ENCODE data around the gene TSPAN9. TPM values are rescaled to one million over a fixed set of nuclear protein-coding genes. Genes with fewer than 3 reads are reported as not detected.

TSPAN9 gene
- total RNA-seq, 1 experiment from 2014 or later = 13.4 TPM

DNA sequence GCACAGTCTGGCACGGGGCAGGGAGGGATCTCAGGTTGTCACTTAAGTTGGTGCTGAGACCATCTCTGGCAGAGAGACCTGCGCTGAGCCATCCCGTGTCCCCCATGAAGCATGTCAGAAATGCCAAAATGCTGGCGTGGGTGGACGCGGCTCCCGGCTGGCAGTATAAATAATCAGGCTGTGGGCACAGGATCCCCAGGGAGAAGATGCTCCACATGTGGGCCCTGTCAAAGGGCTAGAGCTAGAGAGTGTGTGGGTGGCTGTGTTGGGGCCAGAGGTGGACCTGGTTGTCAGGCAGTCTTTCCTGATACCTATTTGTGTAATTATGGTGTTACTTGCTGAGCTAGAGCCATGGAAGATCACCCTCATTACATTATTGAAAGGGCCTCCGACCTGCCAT is 189.5 kb downstream of the TSPAN9 start:
- TF ChIP-seq, protein P1, sequence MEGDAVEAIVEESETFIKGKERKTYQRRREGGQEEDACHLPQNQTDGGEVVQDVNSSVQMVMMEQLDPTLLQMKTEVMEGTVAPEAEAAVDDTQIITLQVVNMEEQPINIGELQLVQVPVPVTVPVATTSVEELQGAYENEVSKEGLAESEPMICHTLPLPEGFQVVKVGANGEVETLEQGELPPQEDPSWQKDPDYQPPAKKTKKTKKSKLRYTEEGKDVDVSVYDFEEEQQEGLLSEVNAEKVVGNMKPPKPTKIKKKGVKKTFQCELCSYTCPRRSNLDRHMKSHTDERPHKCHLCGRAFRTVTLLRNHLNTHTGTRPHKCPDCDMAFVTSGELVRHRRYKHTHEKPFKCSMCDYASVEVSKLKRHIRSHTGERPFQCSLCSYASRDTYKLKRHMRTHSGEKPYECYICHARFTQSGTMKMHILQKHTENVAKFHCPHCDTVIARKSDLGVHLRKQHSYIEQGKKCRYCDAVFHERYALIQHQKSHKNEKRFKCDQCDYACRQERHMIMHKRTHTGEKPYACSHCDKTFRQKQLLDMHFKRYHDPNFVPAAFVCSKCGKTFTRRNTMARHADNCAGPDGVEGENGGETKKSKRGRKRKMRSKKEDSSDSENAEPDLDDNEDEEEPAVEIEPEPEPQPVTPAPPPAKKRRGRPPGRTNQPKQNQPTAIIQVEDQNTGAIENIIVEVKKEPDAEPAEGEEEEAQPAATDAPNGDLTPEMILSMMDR (IDR thresholded peaks at IDR 0.05; ENCODE audit: unreplicated experiment) = no peak
- intact Hi-C loops (cut with micrococcal nuclease) = no loop called here
- Mint-ChIP-seq H3K4me1 (ENCODE audit: insufficient read depth, unreplicated experiment) (no peaks in the 10 kb centered on the region), H3K27ac (ENCODE audit: low read depth, unreplicated experiment) (no peak overlapping the region), H3K9me3 (ENCODE audit: unreplicated experiment) (no peaks in the 10 kb centered on the region), H3K4me3 (ENCODE audit: unreplicated experiment) (no peak overlapping the region), H3K36me3 (ENCODE audit: insufficient read depth, unreplicated experiment) (peaks cover 19% of the 10 kb centered on the region), H3K27me3 (ENCODE audit: insufficient read depth, unreplicated experiment) (no peaks in the 10 kb centered on the region)
- no peak for DNase-seq (ENCODE audit: unreplicated experiment)
- no TSS peak for BruUV-seq (replicated peaks)
- CTCF ChIA-PET = interaction anchor here (1.0 to 1.5 kb wide), 4 partner anchors 9 to 537 kb away, joined by 3 to 7 read pairs (median 4); no protein-coding TSS in a partner anchor
- POLR2A ChIA-PET = no interaction called here

DNA sequence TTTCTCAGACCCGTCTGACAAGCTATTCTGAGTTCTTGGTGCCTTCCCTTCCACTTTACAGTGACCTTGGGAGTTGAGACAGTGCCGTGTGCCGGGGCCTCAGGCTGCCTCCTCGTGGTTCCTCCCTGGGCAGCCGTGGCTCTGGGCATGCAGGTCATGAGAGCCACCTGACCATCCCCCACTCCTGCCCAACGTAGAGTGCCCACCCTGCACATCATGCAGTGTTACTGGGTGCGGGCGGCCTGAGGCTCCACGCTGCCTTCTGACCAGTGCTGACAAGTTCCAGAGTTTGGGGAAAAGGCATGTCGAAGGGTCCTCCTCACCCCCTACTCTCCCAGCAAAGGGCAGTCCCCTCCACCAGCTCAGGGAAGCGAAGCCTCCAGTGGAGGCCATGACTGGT is 190.5 kb downstream of the TSPAN9 start:
- no peaks in the 10 kb centered on the region for H3K27me3 Mint-ChIP-seq (ENCODE audit: insufficient read depth, unreplicated experiment)
- intact Hi-C loops (cut with micrococcal nuclease) = no loop called here
- POLR2A ChIA-PET = no interaction called here
- CTCF ChIA-PET = interaction anchor here (1.0 to 1.4 kb wide), 3 partner anchors 8 to 138 kb away, joined by 3 to 7 read pairs (median 4); no protein-coding TSS in a partner anchor
- no peak overlapping the region for H3K27ac Mint-ChIP-seq (ENCODE audit: low read depth, unreplicated experiment)
- H3K4me1 Mint-ChIP-seq (ENCODE audit: insufficient read depth, unreplicated experiment) = no peaks in the 10 kb centered on the region
- DNase-seq (ENCODE audit: unreplicated experiment) = no peak
- BruUV-seq (replicated peaks) = no TSS peak
- no peaks in the 10 kb centered on the region for H3K9me3 Mint-ChIP-seq (ENCODE audit: unreplicated experiment)
- TF ChIP-seq, protein P1 (IDR thresholded peaks at IDR 0.05; ENCODE audit: unreplicated experiment) = no peak
- H3K4me3 Mint-ChIP-seq (ENCODE audit: unreplicated experiment) = no peak overlapping the region
- peaks cover 19% of the 10 kb centered on the region for H3K36me3 Mint-ChIP-seq (ENCODE audit: insufficient read depth, unreplicated experiment)

DNA sequence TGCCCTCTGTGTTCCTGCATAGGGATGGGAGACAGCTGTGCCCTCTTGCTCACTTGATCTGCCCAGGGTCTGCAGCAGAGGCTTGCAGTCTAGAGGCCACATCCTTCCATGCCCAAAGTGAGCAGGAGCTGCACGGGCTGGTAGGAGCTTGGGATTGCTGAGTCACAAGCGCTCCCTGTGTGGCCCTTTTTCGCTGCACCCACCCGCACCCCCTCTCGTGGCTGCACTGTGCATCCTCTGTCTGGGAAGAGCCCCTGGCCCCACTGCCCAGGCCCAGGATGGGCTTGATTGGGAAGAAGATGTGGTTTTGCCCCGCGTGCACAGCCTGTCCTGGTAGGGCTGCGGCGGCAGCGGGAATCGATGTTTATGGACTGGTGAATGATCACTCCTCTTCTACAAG is 192.4 kb downstream of the TSPAN9 start:
- no TSS peak for BruUV-seq (replicated peaks)
- DNase-seq (ENCODE audit: unreplicated experiment) = no peak
- intact Hi-C loops (cut with micrococcal nuclease) = no loop called here
- Mint-ChIP-seq H3K9me3 (ENCODE audit: unreplicated experiment) (no peaks in the 10 kb centered on the region), H3K27me3 (ENCODE audit: insufficient read depth, unreplicated experiment) (no peaks in the 10 kb centered on the region), H3K36me3 (ENCODE audit: insufficient read depth, unreplicated experiment) (peaks cover 12% of the 10 kb centered on the region), H3K27ac (ENCODE audit: low read depth, unreplicated experiment) (no peak overlapping the region), H3K4me3 (ENCODE audit: unreplicated experiment) (no peak overlapping the region), H3K4me1 (ENCODE audit: insufficient read depth, unreplicated experiment) (peaks cover 9% of the 10 kb centered on the region)
- TF ChIP-seq, protein P1 (IDR thresholded peaks at IDR 0.05; ENCODE audit: unreplicated experiment) = no peak
- CTCF ChIA-PET = interaction anchor here (0.6 to 12.0 kb wide), 2 partner anchors 133 to 377 kb away, joined by 3 to 248 read pairs; no protein-coding TSS in a partner anchor
- POLR2A ChIA-PET = no interaction called here

DNA sequence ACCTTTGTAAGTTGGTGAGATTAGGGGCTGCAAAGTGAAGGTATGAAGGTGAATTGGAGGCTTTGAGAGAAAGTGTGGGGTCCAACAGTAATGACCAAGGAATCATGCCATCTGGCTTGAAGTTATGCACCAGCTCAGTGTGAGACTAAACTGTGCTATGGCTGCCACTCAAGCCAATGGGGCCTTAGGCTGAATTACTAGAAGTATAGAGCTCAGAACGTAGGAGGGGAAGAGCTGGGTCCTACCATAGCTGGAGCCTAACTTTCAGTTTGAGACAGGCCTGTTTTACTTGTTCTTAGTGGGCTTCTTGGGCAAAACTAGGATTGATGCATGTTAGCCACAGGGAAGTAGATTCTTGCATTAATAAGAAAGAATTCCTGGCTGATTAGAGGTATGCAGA is 194.0 kb downstream of the TSPAN9 start:
- ChIA-PET POLR2A (interaction anchor here (0.6 kb wide), 1 partner anchor 194 kb away, joined by 3 read pairs; no protein-coding TSS in a partner anchor), CTCF (interaction anchor here (0.6 to 12.0 kb wide), 4 partner anchors 10 to 258 kb away, joined by 3 to 248 read pairs (median 6); no protein-coding TSS in a partner anchor)
- BruUV-seq (replicated peaks) = no TSS peak
- intact Hi-C loops (cut with micrococcal nuclease) = no loop called here
- Mint-ChIP-seq H3K9me3 (ENCODE audit: unreplicated experiment) (no peaks in the 10 kb centered on the region), H3K4me1 (ENCODE audit: insufficient read depth, unreplicated experiment) (peaks cover 9% of the 10 kb centered on the region), H3K27ac (ENCODE audit: low read depth, unreplicated experiment) (peak overlapping the region; percentile 35), H3K27me3 (ENCODE audit: insufficient read depth, unreplicated experiment) (no peaks in the 10 kb centered on the region), H3K36me3 (ENCODE audit: insufficient read depth, unreplicated experiment) (peaks cover 6% of the 10 kb centered on the region), H3K4me3 (ENCODE audit: unreplicated experiment) (no peak overlapping the region)
- no peak for DNase-seq (ENCODE audit: unreplicated experiment)
- TF ChIP-seq, protein P1 (IDR thresholded peaks at IDR 0.05; ENCODE audit: unreplicated experiment) = no peak

Data from MCF 10A (cell line).